CD4-positive, CD25-positive, alpha-beta regulatory T cell (primary cell): ENCODE results near the gene PCSK7. TPM values are rescaled to one million over a fixed set of nuclear protein-coding genes. Genes with fewer than 3 reads are reported as not detected.

Experiments used
- ATAC-seq, 2 donors: fragments of 150-1000 bp; cut with Tn5 transposase; one replicate each; pipeline ENCODE4 v1.10.0; 2021; ENCODE audit warnings: low read depth in 2 of 2, moderate number of reproducible peaks in 2 of 2, moderate library complexity in 1 of 2
- DNase-seq, 3 donors: peaks; one replicate each; pipeline versions ENCODE4 v3.0.0 to v3.0.0-alpha.2; 2012 to 2022; ENCODE audit warnings: mixed read lengths in 1 of 3
- H3K27ac ChIP-seq: one replicate; pipeline ENCODE4 v1.7.0; 2013; ENCODE audit warnings: mild to moderate bottlenecking, low read length; ENCODE audit not compliant: insufficient read depth, poor library complexity, severe bottlenecking
- H3K27me3 ChIP-seq: one replicate; pipeline ENCODE4 v1.7.0; 2013; ENCODE audit warnings: low read length; ENCODE audit not compliant: control insufficient read depth, insufficient read depth
- H3K36me3 ChIP-seq: one replicate; pipeline ENCODE4 v1.7.0; 2013; ENCODE audit warnings: mild to moderate bottlenecking, low read length, moderate library complexity; ENCODE audit not compliant: control insufficient read depth, insufficient read depth
- H3K4me1 ChIP-seq: 2 replicates; pipeline ENCODE4 v1.7.0; 2013; ENCODE audit warnings: mild to moderate bottlenecking, low read length; ENCODE audit not compliant: insufficient read depth, control insufficient read depth, poor library complexity, severe bottlenecking
- H3K4me3 ChIP-seq: one replicate; pipeline ENCODE4 v1.7.0; 2013; ENCODE audit warnings: low read depth, mild to moderate bottlenecking, low read length, moderate library complexity
- H3K9me3 ChIP-seq, 2 experiments: 1 replicate in 1 of 2; 2 replicates in 1 of 2; pipeline ENCODE4 v1.7.0; 2013; ENCODE audit warnings: low read length in 2 of 2, mild to moderate bottlenecking in 1 of 2, moderate library complexity in 1 of 2; ENCODE audit not compliant: control insufficient read depth in 2 of 2
- H3K27ac Mint-ChIP-seq, 3 donors: one replicate each; pipeline ENCODE4 v1.8.0; 2020 to 2022; ENCODE audit warnings: mild to moderate bottlenecking in 3 of 3, mixed read lengths in 3 of 3, moderate library complexity in 2 of 3
- H3K27me3 Mint-ChIP-seq: one replicate; pipeline ENCODE4 v1.8.0; 2022; ENCODE audit warnings: mild to moderate bottlenecking, mixed read lengths
- H3K36me3 Mint-ChIP-seq: one replicate; pipeline ENCODE4 v1.8.0; 2020; ENCODE audit warnings: mixed read lengths
- H3K4me1 Mint-ChIP-seq, 4 donors: one replicate each; pipeline ENCODE4 v1.8.0; 2020 to 2022; ENCODE audit warnings: mixed read lengths in 4 of 4, mild to moderate bottlenecking in 1 of 4
- H3K4me3 Mint-ChIP-seq, 4 donors: one replicate each; pipeline ENCODE4 v1.8.0; 2020 to 2022; ENCODE audit warnings: mild to moderate bottlenecking in 4 of 4, mixed read lengths in 4 of 4, moderate library complexity in 3 of 4
- H3K9me3 Mint-ChIP-seq, 7 donors: one replicate each; pipeline ENCODE4 v1.8.0; 2020 to 2022; ENCODE audit warnings: mixed read lengths in 7 of 7, mild to moderate bottlenecking in 3 of 7, moderate library complexity in 2 of 7
- polyA plus RNA-seq, 4 donors: library from polyadenylated mRNA; unstranded; fragments of 300-500 nt; fragmentation: Illumina TruSeq; gene quantifications; one replicate each; pipeline ENCODE4 v1.2.3, GENCODE V29; 2021
- total RNA-seq: library from RNA; stranded (reverse); gene quantifications from one replicate; pipeline ENCODE4 v1.2.3, GENCODE V29; 2022

The PCSK7 gene
- total and polyA plus RNA-seq, 5 donors from 2014 or later = 55.0 to 478 (median 63.8) TPM

DNA sequence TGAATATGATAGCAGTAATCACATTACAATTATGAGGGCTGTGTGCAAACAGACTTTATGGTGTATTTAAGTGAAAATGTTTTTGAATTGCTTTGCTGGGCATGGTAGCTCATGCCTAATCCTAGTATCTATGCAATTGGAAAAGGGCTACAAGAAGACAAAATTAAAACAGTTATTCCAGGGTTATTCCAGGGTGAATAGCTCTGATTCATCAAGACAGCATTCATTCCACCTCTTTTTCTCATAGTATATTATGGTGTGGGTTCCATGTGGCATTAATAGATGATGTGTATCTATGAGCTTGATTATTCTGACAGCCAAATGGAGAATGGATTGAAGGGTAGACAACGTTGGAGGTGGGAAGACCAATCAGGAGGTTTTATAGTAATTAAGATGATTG, 65.4 kb downstream of the PCSK7 start:
- H3K27me3 Mint-ChIP-seq = no peaks in the 10 kb centered on the region
- H3K36me3 Mint-ChIP-seq = peaks cover 27% of the 10 kb centered on the region
- Histone ChIP-seq H3K4me3 (no peak overlapping the region), H3K36me3 (peaks cover 71% of the 10 kb centered on the region), H3K9me3 (no peaks in the 10 kb centered on the region), H3K27ac (no peak overlapping the region), H3K27me3 (no peaks in the 10 kb centered on the region), H3K4me1 (no peaks in the 10 kb centered on the region)
- H3K9me3 Mint-ChIP-seq = no peaks in the 10 kb centered on the region
- no peak overlapping the region for H3K4me3 Mint-ChIP-seq
- DNase-seq (no peak), ATAC-seq (no peak)
- H3K4me1 Mint-ChIP-seq = peaks cover 2 to 10% (median 7%) of the 10 kb centered on the region in 4 donors
- H3K27ac Mint-ChIP-seq = no peak overlapping the region

DNA sequence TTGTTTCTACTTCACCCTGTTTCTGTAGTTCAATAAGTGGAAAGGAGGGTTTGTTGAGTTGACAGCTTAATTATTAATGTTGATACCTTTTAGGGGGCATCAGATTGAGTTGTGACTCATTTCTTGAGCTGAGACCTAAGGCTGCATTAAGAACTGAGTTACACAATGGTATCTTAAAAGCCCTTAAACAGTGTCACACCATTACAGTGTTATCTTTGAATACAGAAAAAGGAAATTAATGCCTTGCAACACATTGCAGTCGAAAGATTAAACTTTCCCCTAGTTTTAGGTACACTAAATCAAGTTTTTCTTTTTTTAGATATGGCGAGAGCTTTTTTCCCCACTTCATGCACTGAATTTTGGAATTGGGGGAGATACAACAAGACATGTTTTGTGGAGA, 71.0 kb downstream of the PCSK7 start:
- no peaks in the 10 kb centered on the region for H3K27me3 Mint-ChIP-seq
- Histone ChIP-seq H3K4me3 (no peak overlapping the region), H3K4me1 (no peaks in the 10 kb centered on the region), H3K36me3 (peaks cover 68% of the 10 kb centered on the region), H3K27ac (no peak overlapping the region), H3K27me3 (no peaks in the 10 kb centered on the region), H3K9me3 (no peaks in the 10 kb centered on the region)
- no peak for ATAC-seq
- H3K9me3 Mint-ChIP-seq = no peaks in the 10 kb centered on the region
- no peak overlapping the region for H3K4me3 Mint-ChIP-seq
- DNase-seq = no peak
- H3K36me3 Mint-ChIP-seq = peaks cover 15% of the 10 kb centered on the region
- H3K27ac Mint-ChIP-seq = peak overlapping the region in 1 of 3 donors; percentile 37
- peaks cover 10 to 25% (median 17%) of the 10 kb centered on the region in 4 donors for H3K4me1 Mint-ChIP-seq

DNA sequence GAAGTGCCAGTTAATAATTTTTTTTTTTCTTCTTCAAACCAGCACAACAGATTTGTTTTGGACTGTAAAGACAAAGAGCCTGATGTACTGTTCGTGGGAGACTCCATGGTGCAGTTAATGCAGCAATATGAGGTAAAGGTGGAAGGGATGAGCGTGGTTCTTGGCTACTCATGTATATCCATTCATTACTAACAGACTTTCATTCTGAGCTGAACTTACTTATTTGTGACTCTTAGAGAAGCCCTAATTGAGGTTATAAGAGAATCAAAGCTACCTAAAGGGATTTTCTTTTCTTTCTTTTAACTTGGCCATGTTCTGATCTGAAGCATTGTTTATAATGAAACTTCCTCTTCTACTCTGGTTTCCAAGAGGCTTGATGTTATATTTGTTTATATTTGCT, 72.0 kb downstream of the PCSK7 start:
- Mint-ChIP-seq H3K27me3 (no peaks in the 10 kb centered on the region), H3K27ac (peak overlapping the region in 2 of 3 donors; percentile 29 to 66), H3K4me3 (no peak overlapping the region), H3K4me1 (peaks cover 10 to 29% (median 21%) of the 10 kb centered on the region in 4 donors), H3K36me3 (peaks cover 11% of the 10 kb centered on the region), H3K9me3 (no peaks in the 10 kb centered on the region)
- no peak overlapping the region for H3K4me3 ChIP-seq
- no peaks in the 10 kb centered on the region for H3K9me3 ChIP-seq
- no peak for DNase-seq
- no peak overlapping the region for H3K27ac ChIP-seq
- H3K36me3 ChIP-seq = peaks cover 66% of the 10 kb centered on the region
- no peak for ATAC-seq
- no peaks in the 10 kb centered on the region for H3K27me3 ChIP-seq
- no peaks in the 10 kb centered on the region for H3K4me1 ChIP-seq

DNA sequence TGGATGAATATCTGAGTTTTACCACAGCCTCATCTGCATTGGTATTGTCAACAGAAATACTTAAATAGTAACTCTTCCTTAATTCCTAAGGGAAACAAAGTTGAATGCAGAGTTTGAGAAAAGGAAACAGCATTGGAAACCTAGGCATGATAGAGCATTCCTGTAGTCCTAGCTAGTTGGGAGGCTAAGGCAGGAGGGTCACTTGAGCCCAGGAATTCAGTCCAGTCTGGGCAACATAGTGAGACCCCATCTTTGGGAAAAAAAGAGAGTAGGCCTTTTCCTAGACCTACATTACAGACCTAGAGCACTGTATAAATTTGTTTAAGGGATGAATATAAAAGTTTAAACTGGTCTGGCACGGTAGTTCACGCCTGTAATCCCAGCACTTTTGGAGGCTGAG, 74.4 kb downstream of the PCSK7 start:
- Histone ChIP-seq H3K9me3 (no peaks in the 10 kb centered on the region), H3K4me3 (no peak overlapping the region), H3K4me1 (no peaks in the 10 kb centered on the region), H3K36me3 (peaks cover 62% of the 10 kb centered on the region), H3K27me3 (no peaks in the 10 kb centered on the region), H3K27ac (no peak overlapping the region)
- H3K9me3 Mint-ChIP-seq = no peaks in the 10 kb centered on the region
- no peak overlapping the region for H3K4me3 Mint-ChIP-seq
- no peak for ATAC-seq
- peak overlapping the region in 1 of 3 donors; percentile 52 for H3K27ac Mint-ChIP-seq
- peaks cover 10 to 43% (median 30%) of the 10 kb centered on the region in 4 donors for H3K4me1 Mint-ChIP-seq
- H3K36me3 Mint-ChIP-seq = peaks cover 13% of the 10 kb centered on the region
- DNase-seq = no peak
- H3K27me3 Mint-ChIP-seq = no peaks in the 10 kb centered on the region

DNA sequence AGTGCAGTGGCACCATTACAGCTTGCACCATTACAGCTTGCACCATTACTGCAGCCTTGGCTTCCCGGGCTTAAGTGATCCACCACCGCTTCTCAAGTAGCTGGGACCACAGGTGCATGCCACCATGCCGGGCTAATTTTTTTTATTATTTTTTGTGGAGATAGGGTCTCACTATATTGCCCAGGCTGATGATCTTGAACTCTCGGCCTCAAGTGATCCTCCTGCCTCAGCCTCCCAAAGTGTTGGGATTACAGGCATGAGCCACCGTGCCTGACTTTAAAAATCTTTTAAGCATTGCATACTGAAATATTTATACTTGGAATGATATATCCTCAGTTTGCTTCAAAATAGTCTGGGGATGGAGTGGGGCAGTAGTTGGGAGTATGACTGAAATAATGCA, 77.4 kb downstream of the PCSK7 start:
- peaks cover 19 to 62% (median 44%) of the 10 kb centered on the region in 4 donors for H3K4me1 Mint-ChIP-seq

More for the DNA sequence above, 77.4 kb downstream of the PCSK7 start:
- H3K9me3 Mint-ChIP-seq = no peaks in the 10 kb centered on the region
- Histone ChIP-seq H3K9me3 (no peaks in the 10 kb centered on the region), H3K4me1 (peaks cover 7% of the 10 kb centered on the region), H3K27ac (no peak overlapping the region), H3K4me3 (no peak overlapping the region), H3K27me3 (no peaks in the 10 kb centered on the region), H3K36me3 (peaks cover 35% of the 10 kb centered on the region)
- H3K27ac Mint-ChIP-seq = no peak overlapping the region
- H3K27me3 Mint-ChIP-seq = no peaks in the 10 kb centered on the region
- DNase-seq (no peak), ATAC-seq (no peak)
- H3K36me3 Mint-ChIP-seq = peaks cover 11% of the 10 kb centered on the region
- no peak overlapping the region for H3K4me3 Mint-ChIP-seq

Other genes with a start within 250 kb of the PCSK7 start
- 55.2 TPM for gene SIK3, start 133.6 kb downstream of the PCSK7 start, total RNA-seq
- gene SIK3, start 133.6 kb downstream of the PCSK7 start, polyA plus RNA-seq = 1 to 10 TPM; 7.0 to 9.8 (median 9.0) TPM
- gene PAFAH1B2, start 87.8 kb downstream of the PCSK7 start, total RNA-seq = 43.3 TPM
- 10 to 100 TPM; 15.0 to 24.1 (median 16.9) TPM for gene PAFAH1B2, start 87.8 kb downstream of the PCSK7 start, polyA plus RNA-seq
- gene SIDT2, start 53.3 kb downstream of the PCSK7 start, total RNA-seq = 129 TPM
- gene SIDT2, start 53.3 kb downstream of the PCSK7 start, polyA plus RNA-seq = 1 to 10 TPM; 2.5 to 5.9 (median 4.6) TPM
- gene TAGLN, start 32.7 kb downstream of the PCSK7 start, total RNA-seq = 11.7 TPM
- gene TAGLN, start 32.7 kb downstream of the PCSK7 start, polyA plus RNA-seq = 1 to 10 TPM in 1 of 4 donors, under 1 TPM in 3; 0.25 to 1.3 (median 0.64) TPM
- 54.6 TPM for gene RNF214, start 598 bp upstream of the PCSK7 start, total RNA-seq
- 10 to 100 TPM; 51.0 to 69.6 (median 55.7) TPM for gene RNF214, start 598 bp upstream of the PCSK7 start, polyA plus RNA-seq
- gene BACE1-AS, start 59.3 kb upstream of the PCSK7 start, total RNA-seq = 7.2 TPM
- gene BACE1-AS, start 59.3 kb upstream of the PCSK7 start, polyA plus RNA-seq = 1 to 10 TPM; 1.2 to 2.8 (median 1.9) TPM
- 6.9 TPM for gene BACE1, start 84.2 kb upstream of the PCSK7 start, total RNA-seq
- 1 to 10 TPM; 1.1 to 2.0 (median 1.4) TPM for gene BACE1, start 84.2 kb upstream of the PCSK7 start, polyA plus RNA-seq
- gene CEP164, start 95.8 kb upstream of the PCSK7 start, total RNA-seq = 73.4 TPM
- 10 to 100 TPM; 19.7 to 30.9 (median 20.6) TPM for gene CEP164, start 95.8 kb upstream of the PCSK7 start, polyA plus RNA-seq